ENCODE results near the gene MARK3. TPM values are rescaled to one million over a fixed set of nuclear protein-coding genes. Genes with fewer than 3 reads are reported as not detected.

Gene MARK3
- total and polyA plus RNA-seq, 2 donors (not counting 1 experiment from before 2014, with no cell fraction given), result 73.0 to 142 TPM

DNA sequence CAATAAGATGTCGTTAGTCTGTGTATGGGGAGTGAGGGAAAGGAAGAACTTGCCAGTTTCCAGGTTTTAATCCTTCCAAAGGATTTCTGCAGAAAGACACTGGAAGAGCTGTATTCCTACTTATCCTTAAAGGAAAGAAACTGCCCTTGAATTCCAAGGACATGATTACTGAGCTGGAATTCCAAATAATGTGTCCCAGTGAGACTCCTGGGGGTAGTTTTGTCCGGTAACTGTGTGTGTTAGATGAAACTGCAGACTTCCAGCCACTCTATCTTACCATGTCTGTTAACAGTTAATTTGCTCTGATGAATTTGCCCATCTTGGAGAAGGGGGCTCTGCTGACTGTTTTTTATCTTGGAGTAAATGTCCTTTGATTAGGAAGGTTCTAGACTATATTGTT, 104.4 kb downstream of the MARK3 start:
- Mint-ChIP-seq H3K27me3 (no peaks in the 10 kb centered on the region), H3K4me1 (no peaks in the 10 kb centered on the region), H3K9me3 (ENCODE audit: insufficient read depth) (no peaks in the 10 kb centered on the region), H3K4me3 (no peak overlapping the region), H3K27ac (no peak overlapping the region)
- TF ChIP-seq, protein P1, sequence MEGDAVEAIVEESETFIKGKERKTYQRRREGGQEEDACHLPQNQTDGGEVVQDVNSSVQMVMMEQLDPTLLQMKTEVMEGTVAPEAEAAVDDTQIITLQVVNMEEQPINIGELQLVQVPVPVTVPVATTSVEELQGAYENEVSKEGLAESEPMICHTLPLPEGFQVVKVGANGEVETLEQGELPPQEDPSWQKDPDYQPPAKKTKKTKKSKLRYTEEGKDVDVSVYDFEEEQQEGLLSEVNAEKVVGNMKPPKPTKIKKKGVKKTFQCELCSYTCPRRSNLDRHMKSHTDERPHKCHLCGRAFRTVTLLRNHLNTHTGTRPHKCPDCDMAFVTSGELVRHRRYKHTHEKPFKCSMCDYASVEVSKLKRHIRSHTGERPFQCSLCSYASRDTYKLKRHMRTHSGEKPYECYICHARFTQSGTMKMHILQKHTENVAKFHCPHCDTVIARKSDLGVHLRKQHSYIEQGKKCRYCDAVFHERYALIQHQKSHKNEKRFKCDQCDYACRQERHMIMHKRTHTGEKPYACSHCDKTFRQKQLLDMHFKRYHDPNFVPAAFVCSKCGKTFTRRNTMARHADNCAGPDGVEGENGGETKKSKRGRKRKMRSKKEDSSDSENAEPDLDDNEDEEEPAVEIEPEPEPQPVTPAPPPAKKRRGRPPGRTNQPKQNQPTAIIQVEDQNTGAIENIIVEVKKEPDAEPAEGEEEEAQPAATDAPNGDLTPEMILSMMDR (IDR thresholded peaks at IDR 0.05), result no peak
- no peak for TF ChIP-seq EZH2 (IDR thresholded peaks at IDR 0.05; ENCODE audit: borderline replicate concordance, insufficient read depth, low read depth, low read length, poor library complexity, severe bottlenecking)
- peaks cover 20 to 61% of the 10 kb centered on the region in 2 experiments for H3K36me3 ChIP-seq (replicated peaks in 1 of 2; ENCODE audit: control extremely low read depth in 1 of 2, control insufficient read depth in 1 of 2, extremely low read depth in 1 of 2, insufficient read depth in 2 of 2, low read length in 1 of 2)
- H3K4me2 ChIP-seq (replicated peaks; ENCODE audit: low read depth, low read length, poor library complexity, severe bottlenecking), result no peak overlapping the region
- ATAC-seq (ENCODE audit: low read depth), result no peak
- intact Hi-C loops (cut with micrococcal nuclease), result no loop called here
- no peaks in the 10 kb centered on the region for H3K79me2 ChIP-seq (ENCODE audit: control insufficient read depth, insufficient read depth, low read length)
- WGBS (ENCODE audit: insufficient coverage), result no CpG with 5 or more reads among the region's 2 CpGs
- POLR2A ChIA-PET, result no interaction called here
- DNase-seq, result no peak
- H3K4me1 ChIP-seq (ENCODE audit: control insufficient read depth in 2 of 2, insufficient read depth in 2 of 2, low read length in 2 of 2), result no peaks in the 10 kb centered on the region
- no peaks in the 10 kb centered on the region for H4K20me1 ChIP-seq (ENCODE audit: control insufficient read depth, insufficient read depth, low read length, poor library complexity, severe bottlenecking)
- CTCF ChIA-PET, result no interaction called here
- no peak overlapping the region for H3K9ac ChIP-seq (ENCODE audit: low read length)
- no peak overlapping the region for H2AFZ ChIP-seq (ENCODE audit: insufficient read depth, low read depth, low read length, poor library complexity, severe bottlenecking)
- H3K27me3 ChIP-seq (replicated peaks in 1 of 4; ENCODE audit: control extremely low read depth in 1 of 4, control insufficient read depth in 3 of 4, insufficient read depth in 4 of 4, low read length in 3 of 4), result no peaks in the 10 kb centered on the region
- H3K4me3 ChIP-seq (ENCODE audit: control extremely low read depth in 1 of 5, extremely low read depth in 1 of 5, insufficient read depth in 1 of 5, low read depth in 2 of 5, low read length in 4 of 5), result no peak overlapping the region
- no peak overlapping the region for H3K27ac ChIP-seq (ENCODE audit: low read length in 2 of 2)
- no peaks in the 10 kb centered on the region for H3K9me3 ChIP-seq (ENCODE audit: control extremely low read depth in 1 of 3, control insufficient read depth in 2 of 3, insufficient read depth in 1 of 3, low read length in 2 of 3)

DNA sequence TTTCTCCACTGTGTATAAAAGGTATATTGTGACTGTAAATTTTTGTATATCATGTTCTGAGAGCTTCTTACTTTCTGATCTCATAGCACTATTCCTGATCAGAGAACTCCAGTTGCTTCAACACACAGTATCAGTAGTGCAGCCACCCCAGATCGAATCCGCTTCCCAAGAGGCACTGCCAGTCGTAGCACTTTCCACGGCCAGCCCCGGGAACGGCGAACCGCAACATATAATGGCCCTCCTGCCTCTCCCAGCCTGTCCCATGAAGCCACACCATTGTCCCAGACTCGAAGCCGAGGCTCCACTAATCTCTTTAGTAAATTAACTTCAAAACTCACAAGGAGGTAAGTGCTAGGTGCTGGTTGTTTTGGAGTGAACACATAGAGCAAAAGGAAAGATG, 106.5 kb downstream of the MARK3 start:
- peaks cover 20 to 72% of the 10 kb centered on the region in 2 experiments for H3K36me3 ChIP-seq (replicated peaks in 1 of 2; ENCODE audit: control extremely low read depth in 1 of 2, control insufficient read depth in 1 of 2, extremely low read depth in 1 of 2, insufficient read depth in 2 of 2, low read length in 1 of 2)
- H3K9me3 ChIP-seq (ENCODE audit: control extremely low read depth in 1 of 3, control insufficient read depth in 2 of 3, insufficient read depth in 1 of 3, low read length in 2 of 3), result no peaks in the 10 kb centered on the region
- H3K4me1 ChIP-seq (ENCODE audit: control insufficient read depth in 2 of 2, insufficient read depth in 2 of 2, low read length in 2 of 2), result no peaks in the 10 kb centered on the region
- no peak overlapping the region for H3K27ac ChIP-seq (ENCODE audit: low read length in 2 of 2)
- no peaks in the 10 kb centered on the region for H4K20me1 ChIP-seq (ENCODE audit: control insufficient read depth, insufficient read depth, low read length, poor library complexity, severe bottlenecking)
- no peak overlapping the region for H3K4me2 ChIP-seq (replicated peaks; ENCODE audit: low read depth, low read length, poor library complexity, severe bottlenecking)
- no peak overlapping the region for H3K27ac Mint-ChIP-seq
- ATAC-seq (ENCODE audit: low read depth) (no peak), DNase-seq (no peak)
- ChIA-PET POLR2A (no interaction called here), CTCF (no interaction called here)
- TF ChIP-seq, protein P1 (IDR thresholded peaks at IDR 0.05), result no peak
- no peak for TF ChIP-seq EZH2 (IDR thresholded peaks at IDR 0.05; ENCODE audit: borderline replicate concordance, insufficient read depth, low read depth, low read length, poor library complexity, severe bottlenecking)
- H3K9ac ChIP-seq (ENCODE audit: low read length), result no peak overlapping the region
- no peaks in the 10 kb centered on the region for H3K4me1 Mint-ChIP-seq
- intact Hi-C loops (cut with micrococcal nuclease), result no loop called here
- 100% methylated on average over 5 of the region's 10 CpGs for WGBS (ENCODE audit: insufficient coverage)
- H3K27me3 ChIP-seq (replicated peaks in 1 of 4; ENCODE audit: control extremely low read depth in 1 of 4, control insufficient read depth in 3 of 4, insufficient read depth in 4 of 4, low read length in 3 of 4), result no peaks in the 10 kb centered on the region
- H2AFZ ChIP-seq (ENCODE audit: insufficient read depth, low read depth, low read length, poor library complexity, severe bottlenecking), result no peak overlapping the region
- H3K9me3 Mint-ChIP-seq (ENCODE audit: insufficient read depth), result no peaks in the 10 kb centered on the region
- no peaks in the 10 kb centered on the region for H3K27me3 Mint-ChIP-seq
- no peak overlapping the region for H3K4me3 ChIP-seq (ENCODE audit: control extremely low read depth in 1 of 5, extremely low read depth in 1 of 5, insufficient read depth in 1 of 5, low read depth in 2 of 5, low read length in 4 of 5)
- H3K79me2 ChIP-seq (ENCODE audit: control insufficient read depth, insufficient read depth, low read length), result no peaks in the 10 kb centered on the region
- H3K4me3 Mint-ChIP-seq, result no peak overlapping the region

Data from B cell (primary cell).